Fibroblast of peridontal ligament (primary cell): ENCODE data around the gene SNX9.
A peak's percentile ranks its signal among the peaks of the same experiment; 100 is the strongest.

Experiments
- DNase-seq: peaks from one replicate; pipeline ENCODE4 v3.0.0-alpha.2; 2010; ENCODE audit errors: extremely low read depth

The SNX9 gene

GRCh38 chr6:157978021-157978783 lies 155.2 kb downstream of the SNX9 start:
- no peak for DNase-seq

DNA sequence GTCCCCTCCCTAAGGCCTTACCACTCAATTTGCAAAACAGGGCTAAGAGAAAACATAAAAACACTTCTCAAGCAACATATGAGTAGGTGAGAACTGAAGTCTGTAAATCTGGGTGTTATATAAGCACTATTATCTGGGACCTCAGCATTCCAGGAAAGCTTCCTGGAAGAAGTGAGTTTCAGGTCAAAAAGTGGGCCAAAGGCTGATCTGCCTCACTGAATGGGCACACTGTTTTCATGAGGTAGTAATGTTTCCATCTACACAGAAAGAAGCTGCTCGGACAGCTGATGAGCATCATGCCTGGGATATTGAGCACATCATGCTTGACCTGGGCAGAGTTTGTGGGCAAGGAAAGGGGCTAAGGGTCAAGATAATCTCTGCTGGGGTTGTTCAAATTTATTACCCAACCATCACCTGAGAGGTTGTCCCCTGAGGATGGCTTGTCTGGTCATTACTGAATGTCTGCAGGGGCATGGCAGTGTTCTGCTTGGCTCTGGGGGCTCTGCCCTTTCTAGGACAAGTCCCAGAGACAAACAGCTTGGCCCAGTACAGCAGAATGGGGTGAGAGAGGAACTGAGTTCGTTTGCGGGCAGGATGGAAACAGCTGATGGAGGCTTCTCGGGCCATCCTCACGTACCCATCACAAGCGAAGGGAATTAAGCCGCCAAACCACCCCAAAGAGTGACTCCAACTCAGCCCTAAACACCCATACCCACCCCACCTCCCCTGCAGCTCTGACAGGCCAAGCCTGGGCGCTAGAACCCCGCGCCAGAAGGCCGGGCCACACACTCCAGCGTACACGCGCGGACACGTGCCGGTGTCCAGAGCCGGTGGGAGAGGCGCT lies 157.5 kb downstream of the SNX9 start:
- no peak for DNase-seq

GRCh38 chr6:157981132-157981394 lies 158.0 kb downstream of the SNX9 start:
- no peak for DNase-seq

GRCh38 chr6:157981395-157982101 lies 158.5 kb downstream of the SNX9 start, which contains the start of gene SYNJ2:
Gene SYNJ2, plus strand, starts transcription at chr6:157981863. Its CDS starts 99 bp downstream, at chr6:157981962.
- DNase-seq = peak; percentile 50

DNA sequence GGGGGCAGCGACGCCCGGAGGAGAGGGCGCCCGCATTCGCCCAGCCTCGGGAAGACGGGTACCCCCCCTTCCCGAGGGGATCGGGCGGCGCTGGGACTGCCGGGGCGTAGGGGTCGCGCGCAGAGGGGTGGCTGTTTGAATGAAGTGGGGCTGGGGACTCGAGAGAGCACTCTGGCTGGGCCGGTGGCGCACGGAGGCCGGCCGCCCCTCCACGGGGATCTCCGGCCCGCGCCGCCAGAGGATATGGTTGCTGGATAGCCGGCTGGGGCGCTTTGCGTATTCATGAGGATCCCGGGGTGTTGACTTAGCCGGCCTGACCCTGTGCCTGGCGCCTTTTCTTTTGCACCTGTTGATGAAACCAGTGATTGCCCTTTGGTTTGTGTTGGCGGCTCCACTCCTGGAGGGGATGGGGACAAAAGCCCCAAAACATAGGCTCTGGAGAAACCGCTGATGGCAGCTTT lies 159.1 kb downstream of the SNX9 start:
- DNase-seq = peak; percentile 24

DNA sequence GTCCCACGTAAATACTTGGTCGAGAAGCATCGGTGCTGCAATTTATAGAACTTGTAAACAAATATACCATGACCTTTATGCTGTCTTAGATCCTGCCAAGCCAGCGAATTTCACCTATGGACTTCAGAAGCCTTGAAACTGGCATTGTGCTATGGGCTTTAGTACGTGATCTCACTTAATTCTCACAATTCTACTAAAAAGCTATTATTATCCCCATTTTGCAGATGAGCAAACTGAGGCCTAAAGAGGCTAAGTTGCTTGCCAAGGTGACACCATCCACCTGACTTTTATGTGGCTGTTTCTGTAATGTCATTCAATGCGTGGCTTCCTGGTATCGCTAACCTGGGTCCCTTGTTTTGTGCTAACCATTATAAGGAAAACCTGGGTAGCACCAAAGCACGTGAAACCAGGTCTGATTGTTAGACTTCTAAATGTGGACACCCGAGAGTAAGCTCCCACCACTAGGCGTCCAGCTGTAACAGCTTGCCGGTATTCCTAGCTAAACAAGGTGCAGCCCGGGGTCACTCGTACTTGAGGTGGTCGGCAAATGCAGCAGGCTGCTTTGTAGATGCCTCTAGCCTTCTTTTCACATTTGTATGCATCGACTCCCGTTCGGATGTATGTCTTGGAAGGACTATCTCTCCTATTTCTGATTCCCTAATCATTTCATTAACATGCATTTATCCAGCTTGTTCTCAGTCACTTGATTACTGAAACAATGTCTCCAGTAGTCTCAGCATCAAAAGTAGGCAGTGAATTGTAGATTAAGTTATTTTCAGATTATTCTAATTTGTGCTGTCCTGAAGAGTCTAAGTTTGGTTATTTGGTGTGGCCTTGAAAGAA lies 159.7 kb downstream of the SNX9 start:
- peak; percentile 26 for DNase-seq

DNA sequence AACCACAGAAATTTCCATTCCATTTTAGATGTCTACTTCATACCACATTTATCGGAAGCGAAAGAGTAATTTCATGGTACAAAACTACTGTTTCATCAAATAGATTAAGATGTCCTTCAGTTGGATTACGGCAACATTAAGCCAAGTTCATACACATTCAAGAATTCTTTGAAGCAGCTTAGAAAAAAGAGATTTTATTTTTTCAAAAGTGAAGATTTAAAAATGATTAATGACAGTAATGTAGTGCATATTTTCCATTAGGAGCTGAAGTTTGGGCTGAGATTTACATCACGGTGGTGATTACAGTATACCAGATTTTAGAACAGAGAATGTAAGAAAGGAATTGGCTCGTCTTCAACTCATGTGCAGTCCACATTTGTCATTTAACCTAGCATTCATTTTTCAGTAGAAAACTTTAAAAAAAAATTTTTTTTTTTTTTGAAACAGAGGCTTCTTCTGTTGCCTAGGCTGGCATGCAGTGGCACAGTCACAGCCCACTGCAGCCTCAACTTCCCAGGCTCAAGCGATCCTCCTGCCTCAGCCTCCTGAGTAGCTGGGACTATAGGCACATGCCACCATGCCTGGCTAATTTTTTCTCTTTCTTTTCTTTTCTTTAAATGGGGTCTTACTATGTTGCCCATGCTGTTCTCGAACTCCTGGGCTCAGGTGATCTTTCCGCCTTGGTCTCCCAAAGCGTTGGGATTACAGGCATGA lies 160.5 kb downstream of the SNX9 start:
- no peak for DNase-seq

- no peak for DNase-seq
Measured at GRCh38 chr6:157984128-157984527, 161.1 kb downstream of the SNX9 start.

DNA sequence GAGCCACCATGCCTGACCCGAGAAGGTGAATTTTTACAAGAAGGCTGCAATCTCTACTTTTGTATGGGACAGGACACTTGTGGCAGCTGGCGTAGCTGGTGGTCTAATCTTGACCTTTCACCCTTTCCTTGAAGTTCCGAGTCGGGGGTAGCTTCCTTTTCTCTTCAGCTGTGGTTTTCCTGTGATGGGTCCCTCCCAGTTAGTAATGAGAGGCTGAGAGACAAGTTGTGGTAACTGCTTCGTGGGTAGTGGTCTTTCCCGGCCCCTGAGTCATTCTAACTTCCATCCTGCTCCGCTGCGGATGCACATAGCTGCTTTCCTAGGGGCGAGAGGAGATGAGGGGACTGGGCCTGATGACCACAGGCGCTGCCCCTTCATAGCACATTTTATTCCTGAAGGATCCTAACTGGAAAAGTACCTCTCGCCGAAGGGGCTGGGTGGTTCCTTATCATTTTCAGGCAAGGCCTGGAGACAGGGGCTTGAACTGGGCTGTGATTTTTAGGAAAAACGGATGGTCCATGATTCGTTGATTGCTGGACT lies 161.7 kb downstream of the SNX9 start:
- DNase-seq = no peak

DNA sequence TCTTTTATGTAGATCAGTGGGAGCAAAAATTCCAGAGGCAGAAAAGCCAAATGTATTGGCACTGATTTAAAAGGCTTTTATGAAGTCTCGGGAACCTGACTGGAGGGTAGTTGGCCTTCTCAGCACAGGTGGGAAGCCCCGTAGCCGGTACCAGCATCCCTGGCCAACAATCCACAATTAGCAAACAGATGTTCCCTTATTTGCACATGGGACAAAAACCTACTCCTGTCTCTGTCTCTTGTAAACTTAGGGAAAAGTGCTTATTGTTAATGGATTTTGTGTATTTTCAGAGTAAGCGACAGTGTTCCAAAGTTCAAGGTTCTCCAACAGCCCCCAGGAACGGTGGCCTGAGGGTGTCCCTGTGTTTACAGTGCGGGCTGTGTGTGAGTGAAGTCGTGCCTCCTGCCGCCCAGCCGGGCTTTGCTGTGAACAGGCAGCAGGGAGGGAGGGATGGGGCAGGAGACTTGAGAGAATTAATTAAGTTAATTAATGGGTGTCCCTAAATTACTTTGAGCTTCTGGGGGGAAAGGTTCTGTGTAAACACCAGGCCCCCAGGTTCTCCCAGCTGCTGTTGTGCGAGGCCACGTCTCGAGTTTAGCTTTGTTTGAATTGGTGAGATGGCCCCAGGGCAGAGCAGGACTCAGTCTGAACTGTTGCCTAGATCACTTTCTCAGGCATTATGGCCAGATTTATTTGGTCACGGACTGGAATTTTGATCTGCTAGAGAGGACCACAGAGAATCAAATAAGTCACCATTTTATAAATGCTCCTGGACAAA lies 162.5 kb downstream of the SNX9 start:
- DNase-seq = no peak

DNA sequence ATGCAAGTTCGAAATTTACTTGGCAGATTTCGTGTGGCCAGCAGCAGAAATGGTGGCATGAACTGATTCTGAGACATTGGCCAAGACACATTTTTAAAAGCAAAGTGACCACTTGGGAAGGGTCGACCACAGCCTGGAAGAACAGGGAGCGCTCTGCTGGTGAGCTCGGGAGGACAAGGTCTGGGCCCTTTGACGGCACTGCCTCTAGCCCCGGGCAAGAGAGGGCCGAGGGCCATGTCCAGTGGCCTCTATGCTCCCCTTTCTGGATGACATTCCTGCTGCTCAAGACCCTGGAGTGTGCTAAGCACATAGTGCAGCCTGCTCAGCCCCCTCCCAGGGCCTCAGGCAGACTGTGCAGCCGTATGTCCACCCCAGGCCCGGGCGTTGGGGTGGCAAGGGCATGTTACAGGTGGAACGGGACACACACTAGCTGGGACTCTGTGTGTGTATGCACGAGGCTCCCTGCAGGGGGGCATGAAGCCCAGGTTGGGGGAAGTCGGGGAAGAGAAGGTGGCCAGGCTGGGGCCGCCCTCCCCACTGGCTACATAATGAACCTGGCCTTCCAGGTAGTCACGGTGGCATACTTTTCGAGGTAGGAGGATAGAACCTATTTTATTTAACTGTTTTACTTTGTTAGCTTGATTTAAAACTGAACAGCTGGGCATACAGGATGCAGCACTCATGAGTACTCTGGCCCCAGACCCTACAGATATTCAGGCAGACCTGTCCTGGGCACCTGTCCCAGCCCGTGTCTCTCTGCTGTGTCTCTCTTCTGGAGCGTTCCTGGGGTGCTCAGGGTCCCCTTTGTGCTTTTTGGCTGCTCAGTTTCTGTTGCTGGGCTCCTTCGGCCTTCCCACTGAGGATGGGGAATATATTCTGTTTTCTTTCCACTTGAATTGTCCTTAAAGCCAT lies 165.0 kb downstream of the SNX9 start:
- no peak for DNase-seq

GRCh38 chr6:157988700-157989063 lies 165.6 kb downstream of the SNX9 start:
- no peak for DNase-seq

- DNase-seq = no peak
Measured at GRCh38 chr6:157989541-157990289, 166.7 kb downstream of the SNX9 start.

- no peak for DNase-seq
Measured at GRCh38 chr6:157990321-157991066, 167.4 kb downstream of the SNX9 start.

- DNase-seq = no peak
Measured at GRCh38 chr6:157991067-157991432, 168.0 kb downstream of the SNX9 start.

DNA sequence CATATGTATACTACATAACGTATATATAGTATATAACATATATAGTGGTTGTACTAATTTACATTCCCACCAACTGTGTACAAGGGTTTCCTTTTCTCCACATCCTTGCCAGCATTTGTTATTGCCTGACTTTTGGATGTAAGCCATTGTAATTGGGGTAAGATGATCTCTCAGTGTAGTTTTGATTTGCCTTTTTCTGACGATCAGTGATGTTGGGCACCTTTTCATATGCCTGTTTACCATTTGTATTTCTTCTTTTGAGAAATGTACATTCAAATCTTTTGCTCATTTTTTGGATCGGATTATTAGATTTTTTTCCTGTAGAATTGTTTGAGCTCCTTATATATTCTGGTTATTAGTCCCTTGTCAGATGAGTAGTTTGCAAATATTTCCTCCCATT lies 170.0 kb downstream of the SNX9 start:
- DNase-seq = peak; percentile 55

- DNase-seq = no peak
Measured at GRCh38 chr6:157994125-157994795, 171.2 kb downstream of the SNX9 start.
